Mammary epithelial cell (primary cell): ENCODE results near the gene ZNF334.

Experiments used
- CTCF ChIP-seq, 2 donors: IDR thresholded peaks in 1 of 2; conservative IDR thresholded peaks in 1 of 2; 2 replicates each; pipeline ENCODE4 v1.5.1; 2011 to 2012; ENCODE audit warnings: inconsistent platforms in 2 of 2, low read length in 2 of 2, mild to moderate bottlenecking in 2 of 2, control low read depth in 1 of 2, low read depth in 1 of 2; ENCODE audit not compliant: insufficient read depth in 1 of 2; ENCODE audit errors: extremely low read depth in 1 of 2
- EZH2 ChIP-seq: IDR thresholded peaks from 2 replicates; pipeline ENCODE4 v1.6.1; 2012; ENCODE audit warnings: low read length, inconsistent platforms, borderline replicate concordance

GRCh38 chr20:46549188-46549972 is 36.0 kb upstream of the ZNF334 start:
- TF ChIP-seq CTCF (conservative IDR thresholded peaks at IDR 0.05 in 1 of 2, IDR thresholded peaks at IDR 0.05 in 1 of 2; ENCODE audit: extremely low read depth in 1 of 2, insufficient read depth in 1 of 2, low read depth in 1 of 2, low read length in 2 of 2): no peak
- TF ChIP-seq EZH2: no peak
